Keratinocyte (primary cell): ENCODE measurements around the gene RAI14. TPM values are rescaled to one million over a fixed set of nuclear protein-coding genes. Genes with fewer than 3 reads are reported as not detected.
A peak's percentile ranks its signal among the peaks of the same experiment; 100 is the strongest.

Experiments used
- DNase-seq: peaks from one replicate; pipeline ENCODE4 v3.0.0-alpha.2; 2011; ENCODE audit warnings: low read depth, missing footprints, low spot score
- FAIRE-seq: peaks from 2 replicates; lab custom pipeline; 2011; peaks lifted over from hg19 to GRCh38; lab: Jason Lieb, UNC
- H2AFZ ChIP-seq: 2 replicates; pipeline ENCODE4 v1.6.0; 2012; ENCODE audit warnings: low read length, control low read depth, inconsistent platforms; ENCODE audit not compliant: control insufficient read depth
- H3K27ac ChIP-seq: 2 replicates; pipeline ENCODE4 v1.5.1; 2011; ENCODE audit warnings: low read length; ENCODE audit not compliant: control insufficient read depth, insufficient read depth
- H3K27me3 ChIP-seq: 3 replicates; pipeline ENCODE4 v1.6.0; 2011; ENCODE audit warnings: low read length; ENCODE audit not compliant: control insufficient read depth, insufficient read depth; ENCODE audit errors: extremely low read depth
- H3K36me3 ChIP-seq, 2 experiments: 2 replicates in 1 of 2; 3 replicates in 1 of 2; pipeline ENCODE4 v1.5.1; 2011; ENCODE audit warnings: low read length in 2 of 2, mild to moderate bottlenecking in 1 of 2; ENCODE audit not compliant: control insufficient read depth in 2 of 2, insufficient read depth in 2 of 2; ENCODE audit errors: extremely low read depth in 1 of 2
- H3K4me1 ChIP-seq: 3 replicates; pipeline ENCODE4 v1.5.1; 2011; ENCODE audit warnings: low read length; ENCODE audit not compliant: control insufficient read depth, insufficient read depth; ENCODE audit errors: extremely low read depth
- H3K4me2 ChIP-seq: 3 replicates; pipeline ENCODE4 v1.6.0; 2011; ENCODE audit warnings: low read depth, low read length; ENCODE audit not compliant: control insufficient read depth, insufficient read depth; ENCODE audit errors: extremely low read depth
- H3K4me3 ChIP-seq, 3 experiments: fragments of 200-600 bp in 1 of 3; sonication (generic) in 1 of 3; 2 replicates in 2 of 3; 3 replicates in 1 of 3; pipeline ENCODE4 v1.5.1; 2011 to 2016; ENCODE audit warnings: low read length in 3 of 3, mild to moderate bottlenecking in 3 of 3, control low read depth in 2 of 3, inconsistent platforms in 1 of 3, low read depth in 1 of 3, mixed read lengths in 1 of 3, mixed run types in 1 of 3, moderate library complexity in 1 of 3; ENCODE audit not compliant: control insufficient read depth in 2 of 3, insufficient read depth in 2 of 3; ENCODE audit errors: extremely low read depth in 1 of 3
- H3K79me2 ChIP-seq: 2 replicates; pipeline ENCODE4 v1.6.0; 2012; ENCODE audit warnings: low read length; ENCODE audit not compliant: control insufficient read depth, insufficient read depth
- H3K9ac ChIP-seq: 3 replicates; pipeline ENCODE4 v1.6.0; 2011; ENCODE audit warnings: low read length; ENCODE audit not compliant: control insufficient read depth, insufficient read depth; ENCODE audit errors: extremely low read depth
- H3K9me1 ChIP-seq: 3 replicates; pipeline ENCODE4 v1.6.0; 2011; ENCODE audit warnings: low read length; ENCODE audit not compliant: control insufficient read depth, insufficient read depth; ENCODE audit errors: extremely low read depth
- H3K9me3 ChIP-seq: 2 replicates; pipeline ENCODE4 v1.5.1; 2012; ENCODE audit warnings: low read depth, low read length; ENCODE audit not compliant: control insufficient read depth
- H4K20me1 ChIP-seq: 3 replicates; pipeline ENCODE4 v1.6.0; 2011; ENCODE audit warnings: low read length; ENCODE audit not compliant: control insufficient read depth, insufficient read depth; ENCODE audit errors: extremely low read depth
- CTCF ChIP-seq, 3 experiments: IDR thresholded peaks in 1 of 3; conservative IDR thresholded peaks in 1 of 3; optimal IDR thresholded peaks in 1 of 3; 2 replicates in 2 of 3; 3 replicates in 1 of 3; pipeline versions ENCODE3 to v1.5.1; 2011; ENCODE audit warnings: low read length in 3 of 3, mild to moderate bottlenecking in 3 of 3, moderate library complexity in 2 of 3, control low read depth in 1 of 3, inconsistent platforms in 1 of 3; ENCODE audit not compliant: insufficient read depth in 2 of 3; ENCODE audit errors: extremely low read depth in 1 of 3
- EZH2 ChIP-seq: IDR thresholded peaks from one replicate; pipeline ENCODE4 v1.6.1; 2012; ENCODE audit warnings: inconsistent platforms, mild to moderate bottlenecking, low read length, moderate library complexity
- dilution Hi-C: fragments of 300-500 bp; cut with MboI; formaldehyde crosslinking; loops from one replicate; pipeline ENCODE4 v1.7.0; 2020; ENCODE audit warnings: low sequenced_read_pairs; ENCODE audit not compliant: extremely low pct_ligation_motif_present
- polyA plus RNA-seq, 5 experiments: library from polyadenylated mRNA; depleted of rRNA in 3 of 5; stranded (reverse) in 3 of 5; stranded (forward) in 1 of 5; unstranded in 1 of 5; fragments of >200 nt; gene quantifications; 1 replicate in 1 of 5; 2 replicates in 3 of 5; 3 replicates in 1 of 5; pipeline versions ENCODE4 v1.2.1 to v1.2.3, GENCODE V29; 2011 to 2012; ENCODE audit warnings: missing spikeins in 2 of 5, low read depth in 1 of 5, low replicate concordance in 1 of 5

Gene RAI14
- polyA plus RNA-seq, 1 donor (not counting 4 experiments of a cell fraction or from before 2014, with no cell fraction given): 31.4 TPM

GRCh38 chr5:34698754-34699153 lies 42.6 kb downstream of the RAI14 start:
- no peaks in the 10 kb centered on the region for H4K20me1 ChIP-seq
- H3K27ac ChIP-seq: no peak overlapping the region
- H3K4me1 ChIP-seq: peaks cover 22% of the 10 kb centered on the region
- H2AFZ ChIP-seq: no peak overlapping the region
- H3K79me2 ChIP-seq: peaks cover 8% of the 10 kb centered on the region
- dilution Hi-C loops: no loop called here
- no peak overlapping the region for H3K4me2 ChIP-seq
- no peaks in the 10 kb centered on the region for H3K36me3 ChIP-seq
- H3K9me3 ChIP-seq: no peaks in the 10 kb centered on the region
- H3K4me3 ChIP-seq: no peak overlapping the region
- no peak overlapping the region for H3K9ac ChIP-seq
- TF ChIP-seq EZH2: no peak
- no peak for TF ChIP-seq CTCF (optimal IDR thresholded peaks at IDR 0.05 in 1 of 3, IDR thresholded peaks at IDR 0.05 in 1 of 3, conservative IDR thresholded peaks at IDR 0.05 in 1 of 3; ENCODE audit: extremely low read depth in 1 of 3, insufficient read depth in 2 of 3, low read length in 3 of 3)
- FAIRE-seq (no peak), DNase-seq (no peak)
- H3K9me1 ChIP-seq: no peaks in the 10 kb centered on the region
- no peaks in the 10 kb centered on the region for H3K27me3 ChIP-seq

- H3K79me2 ChIP-seq: peaks cover 8% of the 10 kb centered on the region
- H3K4me1 ChIP-seq: peaks cover 22% of the 10 kb centered on the region
- TF ChIP-seq EZH2: no peak
- TF ChIP-seq CTCF (optimal IDR thresholded peaks at IDR 0.05 in 1 of 3, IDR thresholded peaks at IDR 0.05 in 1 of 3, conservative IDR thresholded peaks at IDR 0.05 in 1 of 3; ENCODE audit: extremely low read depth in 1 of 3, insufficient read depth in 2 of 3, low read length in 3 of 3): no peak
- FAIRE-seq: no peak
- dilution Hi-C loops: no loop called here
- H2AFZ ChIP-seq: no peak overlapping the region
- no peak for DNase-seq
- no peaks in the 10 kb centered on the region for H3K27me3 ChIP-seq
- no peaks in the 10 kb centered on the region for H3K9me3 ChIP-seq
- no peak overlapping the region for H3K27ac ChIP-seq
- peak overlapping the region; percentile 50 for H3K4me2 ChIP-seq
- H3K4me3 ChIP-seq: no peak overlapping the region
- no peaks in the 10 kb centered on the region for H3K9me1 ChIP-seq
- H3K9ac ChIP-seq: no peak overlapping the region
- no peaks in the 10 kb centered on the region for H4K20me1 ChIP-seq
- H3K36me3 ChIP-seq: no peaks in the 10 kb centered on the region
Measured at GRCh38 chr5:34699155-34700077, 43.3 kb downstream of the RAI14 start.
